HG03139 (cell line): ENCODE results near the gene COX5A.

ENCODE experiments used
- ATAC-seq: cut with Tn5 transposase; IDR thresholded peaks from one replicate; pipeline ENCODE4 v1.9.1; 2021; ENCODE audit not compliant: unreplicated experiment

Gene COX5A

GRCh38 chr15:74937590-74938371, at the start of gene COX5A:
COX5A (minus strand) TSS chr15:74938073; CDS start chr15:74938014, 59 bp downstream.
- peak; percentile 84 for ATAC-seq

DNA sequence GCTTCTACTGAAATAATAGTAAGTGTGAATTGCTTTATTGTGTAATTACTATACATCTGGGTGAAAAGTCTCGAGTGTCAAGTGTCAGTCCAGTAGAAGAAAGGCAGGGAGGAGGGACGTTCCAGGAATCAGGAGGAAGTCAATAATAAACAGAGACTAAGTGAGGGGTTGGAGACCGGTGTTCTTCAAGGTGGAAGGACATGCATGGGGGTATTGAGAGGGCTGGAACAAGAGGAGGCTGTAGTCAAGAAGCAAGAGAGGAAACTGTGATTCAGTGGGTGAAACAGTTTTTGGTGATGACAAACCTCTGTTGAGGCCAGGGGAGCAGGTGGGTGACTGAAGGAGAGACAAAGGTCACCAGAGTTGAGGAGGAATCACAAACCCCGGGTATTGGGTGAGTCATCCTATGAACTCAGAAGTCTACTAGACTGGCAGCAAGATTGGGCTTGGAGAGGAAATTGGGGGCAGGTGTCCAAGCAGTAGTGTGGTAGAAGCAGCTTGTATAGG, 45.9 kb upstream of the COX5A start:
- no peak for ATAC-seq

DNA sequence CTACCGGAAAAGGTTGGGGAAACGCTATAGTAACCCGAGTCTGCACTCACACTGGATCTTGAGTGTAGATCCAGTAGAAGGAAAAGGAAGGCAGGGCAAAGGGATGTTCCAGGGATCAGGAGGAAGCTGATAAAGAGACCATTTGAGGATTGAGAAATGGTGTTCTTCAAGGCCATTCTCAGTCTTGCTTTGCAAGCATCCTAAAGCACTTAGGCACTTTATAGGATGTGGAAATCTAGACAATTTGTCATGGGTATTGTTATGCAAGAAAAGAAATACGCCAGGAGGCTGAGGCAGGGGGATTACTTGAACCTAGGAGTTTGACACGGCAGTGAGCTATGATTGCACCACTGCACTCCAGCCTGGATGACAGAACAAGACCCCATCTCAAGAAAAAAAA, 44.3 kb upstream of the COX5A start:
- no peak for ATAC-seq

GRCh38 chr15:74978503-74978902, 40.6 kb upstream of the COX5A start:
- no peak for ATAC-seq

- no peak for ATAC-seq
These were observed 40.2 kb upstream of the COX5A start for GRCh38 chr15:74978077-74978476.

GRCh38 chr15:74977599-74977998, 39.7 kb upstream of the COX5A start:
- ATAC-seq, result no peak

DNA sequence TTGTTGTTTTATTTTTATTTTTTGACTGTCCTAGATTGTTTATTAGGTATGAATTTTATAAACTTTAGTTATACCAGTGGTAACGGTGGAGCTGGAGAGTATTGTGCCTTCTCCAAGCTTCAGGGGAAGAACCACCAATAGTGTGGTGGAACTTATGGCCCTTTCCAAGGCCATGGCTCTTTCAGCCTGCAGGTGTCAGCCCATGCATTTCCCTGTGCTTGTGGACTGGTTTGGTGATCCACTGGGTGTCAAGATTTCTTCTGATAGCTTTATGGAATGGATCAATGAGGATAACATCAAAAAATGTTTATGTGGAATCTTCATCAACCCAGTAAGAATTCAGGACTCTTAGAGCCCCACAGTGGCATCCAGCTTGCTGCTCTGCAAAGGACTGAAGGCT, 38.3 kb upstream of the COX5A start:
- no peak for ATAC-seq

DNA sequence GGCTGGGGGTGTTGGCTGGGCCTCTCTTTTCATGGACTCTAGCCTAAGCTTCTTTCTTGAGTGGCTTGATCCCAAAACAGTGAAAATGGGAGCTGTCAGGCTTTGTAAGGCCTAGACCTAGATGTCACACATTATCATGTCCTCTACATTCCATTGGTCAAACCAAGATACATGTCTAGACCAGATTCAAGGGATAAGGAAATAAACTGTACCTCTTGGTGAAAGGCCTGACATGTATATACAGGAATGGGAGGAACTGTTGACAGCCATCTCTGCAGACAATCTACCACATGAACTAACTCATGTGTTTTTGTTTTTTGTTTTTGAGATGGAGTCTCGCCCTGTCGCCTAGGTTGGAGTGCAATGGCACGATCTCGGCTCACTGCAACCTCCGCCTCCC, 29.8 kb upstream of the COX5A start:
- ATAC-seq, result no peak

DNA sequence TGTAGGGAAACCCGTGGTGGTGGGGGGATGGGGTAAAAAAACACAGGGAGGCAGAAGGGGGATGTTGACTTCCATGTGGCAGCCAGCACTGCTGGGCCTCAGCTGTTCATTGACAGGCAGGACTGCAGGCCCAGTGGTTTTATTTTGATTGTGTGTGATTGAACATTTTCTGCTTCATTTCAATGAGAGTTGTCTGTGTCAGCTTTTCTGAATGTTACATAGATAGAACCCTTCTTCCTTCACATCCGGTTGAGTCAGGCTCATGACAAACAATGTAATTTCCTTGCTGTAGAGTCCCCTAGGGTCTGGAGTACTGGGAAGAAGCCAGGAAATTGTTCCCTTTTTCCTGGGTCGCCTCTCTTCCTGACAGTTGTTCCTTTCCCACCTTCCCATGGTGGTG, 26.9 kb upstream of the COX5A start:
- ATAC-seq, result no peak

- no peak for ATAC-seq
These were observed 25.3 kb upstream of the COX5A start for GRCh38 chr15:74963213-74963612.

- ATAC-seq, result no peak
These were observed 24.8 kb upstream of the COX5A start for GRCh38 chr15:74962671-74963070.

GRCh38 chr15:74962219-74962618, 24.3 kb upstream of the COX5A start:
- no peak for ATAC-seq

- no peak for ATAC-seq
These were observed 23.7 kb upstream of the COX5A start for GRCh38 chr15:74961616-74962015.

- no peak for ATAC-seq
These were observed 23.2 kb upstream of the COX5A start for GRCh38 chr15:74960995-74961588.

DNA sequence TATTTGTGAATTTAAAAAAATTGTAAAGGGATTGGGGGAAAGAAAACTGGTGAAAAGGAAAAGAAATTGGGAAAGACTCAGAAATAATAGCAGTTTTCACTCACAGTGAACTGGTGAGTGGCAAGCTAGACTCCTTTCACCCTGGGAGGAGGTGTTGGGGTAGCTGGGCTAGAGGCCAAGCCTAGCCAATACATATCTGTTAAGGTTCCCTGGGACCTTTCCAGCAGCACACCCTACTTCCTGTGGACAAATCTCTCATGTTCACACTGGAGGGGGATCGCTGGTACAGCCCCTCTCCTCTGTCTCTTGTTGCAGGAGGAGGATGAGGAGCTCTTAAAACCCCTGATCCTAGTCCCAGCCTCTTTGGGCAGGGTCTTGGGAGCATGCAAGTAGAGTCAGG, 22.4 kb upstream of the COX5A start:
- ATAC-seq, result no peak

GRCh38 chr15:74959586-74959939, 21.7 kb upstream of the COX5A start:
- no peak for ATAC-seq

DNA sequence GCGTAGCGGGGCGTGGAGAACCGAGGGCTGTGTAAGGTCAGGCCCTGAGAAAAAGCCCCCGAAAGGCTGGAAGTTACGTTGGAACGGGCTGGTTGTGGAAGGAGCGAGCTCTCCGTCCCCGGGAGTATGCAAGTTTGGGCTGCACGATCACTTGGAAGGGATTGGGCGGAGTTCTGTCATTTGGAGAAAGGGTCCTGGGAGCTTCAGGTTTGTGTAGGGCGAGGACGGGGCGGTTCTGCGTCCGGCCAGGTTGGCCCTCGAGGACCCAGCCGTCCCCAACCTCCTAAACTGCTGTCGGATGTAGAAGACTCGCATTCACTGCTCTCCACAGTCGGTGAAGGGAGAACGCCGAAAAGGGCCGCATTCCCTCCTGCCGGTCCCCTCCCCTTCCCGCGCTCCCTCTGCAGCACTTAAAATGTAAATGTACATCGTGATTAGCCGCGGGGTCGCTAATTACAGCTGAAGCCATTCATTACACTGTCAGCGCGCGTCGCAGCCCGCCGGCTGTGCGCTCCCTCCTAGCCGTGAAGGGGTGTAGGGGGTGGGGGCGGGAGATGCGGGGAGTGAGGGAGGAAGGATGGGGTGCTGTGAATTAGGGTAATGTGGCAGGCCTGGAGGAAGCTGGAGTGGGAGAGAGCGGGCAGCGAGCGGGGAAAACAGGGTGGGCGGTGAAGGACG, 21.2 kb upstream of the COX5A start:
- no peak for ATAC-seq

DNA sequence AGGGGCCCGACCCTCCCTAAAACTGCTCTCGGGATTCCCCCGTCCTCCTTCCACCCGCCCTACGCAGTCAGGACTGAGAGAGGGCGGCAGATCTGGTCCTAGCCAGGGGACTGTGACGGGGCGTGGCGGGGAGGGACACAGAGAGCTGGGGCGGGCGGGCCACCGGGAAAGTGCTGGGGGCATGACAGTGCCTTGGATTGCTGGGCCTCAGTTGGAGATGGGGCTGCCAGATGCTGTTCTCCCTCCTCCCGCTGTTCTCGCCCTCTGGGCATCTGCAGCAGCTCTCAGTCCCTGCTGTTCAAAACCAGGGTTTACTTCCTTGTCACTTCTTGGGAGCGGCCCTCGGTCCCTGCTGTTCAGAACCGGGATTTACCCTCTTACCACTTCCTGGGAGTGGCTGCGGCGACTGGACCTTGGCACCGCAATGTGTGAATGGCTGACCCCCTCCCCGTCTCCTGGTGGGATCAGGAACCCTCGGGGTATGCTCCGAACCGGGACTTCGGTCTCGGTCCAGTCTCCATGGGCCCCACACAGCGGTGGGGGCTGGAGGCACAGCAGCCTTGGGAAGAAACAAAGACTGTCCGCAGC, 20.5 kb upstream of the COX5A start:
- no peak for ATAC-seq

- ATAC-seq, result no peak
These were observed 19.7 kb upstream of the COX5A start for GRCh38 chr15:74957476-74958035.

GRCh38 chr15:74956648-74957475, 19.0 kb upstream of the COX5A start, which contains the start of gene RPP25:
RPP25 (minus strand) TSS chr15:74956772; CDS start chr15:74956583, 189 bp downstream.
- ATAC-seq, result no peak
